Limb (tissue), 2 donors: ENCODE results near the gene DEAF1.

Source experiments
- DNase-seq, 2 donors: peaks; one replicate each; pipeline ENCODE4 v3.0.0-alpha.2; 2016; ENCODE audit errors: extremely low spot score in 2 of 2

Gene DEAF1

GRCh38 chr11:624705-625635 lies 70.1 kb downstream of the DEAF1 start, which contains the start of gene CDHR5:
TSS of gene CDHR5 (minus strand) at chr11:624955. CDS start at chr11:624902, 53 bp downstream.
- peak in 1 of 2 donors; percentile 40 for DNase-seq

GRCh38 chr11:623999-624704 lies 70.9 kb downstream of the DEAF1 start:
- peak in 1 of 2 donors; percentile 43 for DNase-seq

- DNase-seq, result peak in 1 of 2 donors; percentile 25
Measured at GRCh38 chr11:623349-623869, 71.6 kb downstream of the DEAF1 start.

GRCh38 chr11:621838-622237 lies 73.2 kb downstream of the DEAF1 start:
- DNase-seq, result no peak

GRCh38 chr11:620935-621814 lies 73.8 kb downstream of the DEAF1 start:
- peak in 1 of 2 donors; percentile 28 for DNase-seq

- no peak for DNase-seq
Measured at GRCh38 chr11:620201-620600, 74.8 kb downstream of the DEAF1 start.

- DNase-seq, result no peak
Measured at GRCh38 chr11:619628-620050, 75.4 kb downstream of the DEAF1 start.

GRCh38 chr11:618856-619627 lies 76.0 kb downstream of the DEAF1 start:
- no peak for DNase-seq

- DNase-seq, result no peak
Measured at GRCh38 chr11:617912-618682, 76.9 kb downstream of the DEAF1 start.

GRCh38 chr11:617199-617911 lies 77.7 kb downstream of the DEAF1 start:
- no peak for DNase-seq

- DNase-seq, result no peak
Measured at GRCh38 chr11:616320-617198, 78.5 kb downstream of the DEAF1 start.

- DNase-seq, result peak; percentile 92 to 93
Measured at GRCh38 chr11:615504-616319, 79.3 kb downstream of the DEAF1 start, which contains the start of gene IRF7. TSS of gene IRF7 (minus strand) at chr11:615950. CDS start at chr11:615364, 586 bp downstream.

GRCh38 chr11:614623-615503 lies 80.2 kb downstream of the DEAF1 start:
- DNase-seq, result no peak

- DNase-seq, result no peak
Measured at GRCh38 chr11:614021-614622, 80.9 kb downstream of the DEAF1 start.

GRCh38 chr11:613369-613968 lies 81.6 kb downstream of the DEAF1 start:
- DNase-seq, result peak in 1 of 2 donors; percentile 68
